ENCODE results near the gene CDK10. TPM values are rescaled to one million over a fixed set of nuclear protein-coding genes. Genes with fewer than 3 reads are reported as not detected.

The CDK10 gene
- total RNA-seq, 3 donors from 2014 or later (not counting 1 experiment from before 2014, with no cell fraction given): 102 to 123 (median 114) TPM

- Mint-ChIP-seq H3K27ac (no peak overlapping the region), H3K36me3 (no peaks in the 10 kb centered on the region), H3K9me3 (no peaks in the 10 kb centered on the region), H3K4me1 (no peaks in the 10 kb centered on the region), H3K27me3 (ENCODE audit: low read depth in 2 of 2) (no peaks in the 10 kb centered on the region), H3K4me3 (no peak overlapping the region)
- DNase-seq (no peak), ATAC-seq (no peak)
- Histone ChIP-seq H3K36me3 (ENCODE audit: control insufficient read depth, insufficient read depth, low read length) (no peaks in the 10 kb centered on the region), H3K4me3 (ENCODE audit: low read length) (no peak overlapping the region), H3K4me1 (ENCODE audit: control insufficient read depth, insufficient read depth, low read length) (no peaks in the 10 kb centered on the region), H3K27ac (ENCODE audit: low read length) (no peak overlapping the region), H3K9me3 (ENCODE audit: control insufficient read depth, insufficient read depth, low read length) (no peaks in the 10 kb centered on the region), H3K27me3 (ENCODE audit: control insufficient read depth, insufficient read depth, low read length) (no peaks in the 10 kb centered on the region)
- intact Hi-C loops (cut with micrococcal nuclease): no loop called here
- 95% methylated on average over 15 of the region's 16 CpGs for WGBS (ENCODE audit: insufficient coverage)
- TF ChIP-seq CTCF (IDR thresholded peaks at IDR 0.05): no peak
These were observed 14.1 kb upstream of the CDK10 start for GRCh38 chr16:89672177-89672941.

- Mint-ChIP-seq H3K9me3 (no peaks in the 10 kb centered on the region), H3K27ac (no peak overlapping the region), H3K36me3 (no peaks in the 10 kb centered on the region), H3K27me3 (ENCODE audit: low read depth in 2 of 2) (no peaks in the 10 kb centered on the region), H3K4me1 (no peaks in the 10 kb centered on the region), H3K4me3 (no peak overlapping the region)
- Histone ChIP-seq H3K4me1 (ENCODE audit: control insufficient read depth, insufficient read depth, low read length) (no peaks in the 10 kb centered on the region), H3K4me3 (ENCODE audit: low read length) (no peak overlapping the region), H3K27ac (ENCODE audit: low read length) (no peak overlapping the region), H3K36me3 (ENCODE audit: control insufficient read depth, insufficient read depth, low read length) (no peaks in the 10 kb centered on the region), H3K9me3 (ENCODE audit: control insufficient read depth, insufficient read depth, low read length) (no peaks in the 10 kb centered on the region), H3K27me3 (ENCODE audit: control insufficient read depth, insufficient read depth, low read length) (no peaks in the 10 kb centered on the region)
- ATAC-seq: no peak
- DNase-seq: no peak
- 100% methylated on average over 1 of the region's 2 CpGs for WGBS (ENCODE audit: insufficient coverage)
- TF ChIP-seq CTCF (IDR thresholded peaks at IDR 0.05): no peak
- intact Hi-C loops (cut with micrococcal nuclease): no loop called here
These were observed 8.2 kb upstream of the CDK10 start for GRCh38 chr16:89678258-89678657.

- peaks cover 7 to 20% of the 10 kb centered on the region in 2 donors for H3K4me1 Mint-ChIP-seq
- H3K4me3 Mint-ChIP-seq: peak overlapping the region; percentile 17
- intact Hi-C loops (cut with micrococcal nuclease): loop anchor here (2.0 kb wide), 1 partner anchor 15 kb away; the partner anchor contains the start of gene SPATA2L
- Histone ChIP-seq H3K4me3 (ENCODE audit: low read length) (no peak overlapping the region), H3K4me1 (ENCODE audit: control insufficient read depth, insufficient read depth, low read length) (peaks cover 19% of the 10 kb centered on the region), H3K9me3 (ENCODE audit: control insufficient read depth, insufficient read depth, low read length) (no peaks in the 10 kb centered on the region), H3K27me3 (ENCODE audit: control insufficient read depth, insufficient read depth, low read length) (no peaks in the 10 kb centered on the region), H3K36me3 (ENCODE audit: control insufficient read depth, insufficient read depth, low read length) (peaks cover 5% of the 10 kb centered on the region), H3K27ac (ENCODE audit: low read length) (no peak overlapping the region)
- H3K9me3 Mint-ChIP-seq: no peaks in the 10 kb centered on the region
- H3K27me3 Mint-ChIP-seq (ENCODE audit: low read depth in 2 of 2): no peaks in the 10 kb centered on the region
- no peak for DNase-seq
- ATAC-seq: no peak
- whole genome bisulfite sequencing (ENCODE audit: insufficient coverage): no CpG with 5 or more reads among the region's 1 CpG
- no peaks in the 10 kb centered on the region for H3K36me3 Mint-ChIP-seq
- TF ChIP-seq CTCF (IDR thresholded peaks at IDR 0.05): no peak
- peak overlapping the region in 1 of 2 donors; percentile 92 for H3K27ac Mint-ChIP-seq
These were observed 573 bp upstream of the CDK10 start for GRCh38 chr16:89685916-89686315.

Measured in natural killer cell (primary cell).